NB4 (cell line): ENCODE measurements around the gene MSANTD1.

Experiments
- DNase-seq: peaks from one replicate; pipeline ENCODE4 v3.0.0; 2010; ENCODE audit warnings: low read depth
- H3K4me3 ChIP-seq: one replicate; pipeline ENCODE4 v1.5.1; 2011; ENCODE audit warnings: mild to moderate bottlenecking, low read depth, low read length, moderate library complexity
- CTCF ChIP-seq: IDR thresholded peaks from one replicate; pipeline ENCODE4 v1.5.1; 2012; ENCODE audit warnings: low read depth, low read length
- MYC ChIP-seq: IDR thresholded peaks from 2 replicates; pipeline ENCODE4 v1.6.1; 2011; ENCODE audit warnings: low read depth, low read length
- POLR2A ChIP-seq: IDR thresholded peaks from 2 replicates; pipeline ENCODE4 v1.6.1; 2011; ENCODE audit warnings: mild to moderate bottlenecking; ENCODE audit not compliant: insufficient read length; ENCODE audit errors: extremely low read depth
- TF ChIP-seq, protein P1 (sequence below): IDR thresholded peaks from 2 replicates; pipeline ENCODE4 v1.6.1; 2011; ENCODE audit warnings: low read depth, low read length

The MSANTD1 gene

GRCh38 chr4:3203971-3204431, 45.0 kb upstream of the MSANTD1 start:
- DNase-seq, result no peak
- H3K4me3 ChIP-seq, result no peak overlapping the region

DNA sequence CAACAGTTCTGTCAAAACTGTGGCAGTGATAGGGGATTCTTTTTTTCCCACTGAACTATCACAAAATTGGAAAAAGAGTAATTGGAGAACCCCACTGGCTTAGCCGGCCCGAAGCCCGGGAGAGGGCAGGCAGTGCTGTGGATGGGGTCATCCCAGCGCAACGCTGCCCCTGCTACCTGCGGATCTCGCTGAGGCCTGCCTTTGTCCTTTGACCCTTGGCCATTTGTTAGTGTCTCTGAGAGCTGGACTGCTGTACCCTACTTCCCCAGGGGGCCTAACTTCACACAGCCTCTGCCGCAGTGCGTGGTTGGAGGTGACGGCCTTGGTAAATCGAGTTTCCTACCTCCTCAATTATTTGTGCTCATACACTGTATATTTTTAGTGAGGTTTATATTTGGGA, 43.0 kb upstream of the MSANTD1 start:
- no peak for DNase-seq
- H3K4me3 ChIP-seq, result no peak overlapping the region
- TF ChIP-seq, protein P1, sequence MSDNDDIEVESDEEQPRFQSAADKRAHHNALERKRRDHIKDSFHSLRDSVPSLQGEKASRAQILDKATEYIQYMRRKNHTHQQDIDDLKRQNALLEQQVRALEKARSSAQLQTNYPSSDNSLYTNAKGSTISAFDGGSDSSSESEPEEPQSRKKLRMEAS, result no peak
- TF ChIP-seq CTCF (no peak), MYC (no peak), POLR2A (no peak)

More at GRCh38 chr4:3203971-3204431, 45.0 kb upstream of the MSANTD1 start:
- no peak for TF ChIP-seq POLR2A
- TF ChIP-seq CTCF, result no peak
- TF ChIP-seq, protein P1, result no peak

- TF ChIP-seq POLR2A (no peak), CTCF (no peak)
- TF ChIP-seq, protein P1, result no peak
- no peak for DNase-seq
- no peak overlapping the region for H3K4me3 ChIP-seq
These were observed 42.4 kb upstream of the MSANTD1 start for GRCh38 chr4:3206439-3207100.

GRCh38 chr4:3207531-3208037, 41.4 kb upstream of the MSANTD1 start:
- TF ChIP-seq CTCF (no peak), POLR2A (no peak), MYC (no peak; the same call in 1 of the 2 replicates)
- TF ChIP-seq, protein P1, result no peak
- peak; percentile 30 for DNase-seq
- no peak overlapping the region for H3K4me3 ChIP-seq

DNA sequence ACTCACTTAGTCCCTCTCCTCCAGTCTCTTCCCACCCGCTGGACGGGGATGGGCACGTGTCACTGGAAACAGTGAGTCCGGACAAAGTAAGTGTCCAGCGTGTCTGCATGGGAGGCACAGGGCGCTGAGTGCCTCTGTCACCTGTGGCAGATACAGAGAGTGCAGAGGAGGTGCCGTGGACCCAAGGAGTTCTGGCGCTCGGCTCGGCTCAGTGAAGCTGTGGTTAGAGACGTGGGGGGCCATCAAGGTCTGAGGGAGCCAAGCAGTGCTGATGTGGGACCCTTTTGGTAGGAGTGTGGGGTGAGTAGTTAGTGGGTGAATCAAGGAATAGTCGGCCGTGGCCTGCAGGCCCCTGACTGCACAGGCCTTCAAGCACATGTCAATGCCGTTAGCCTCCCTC, 40.1 kb upstream of the MSANTD1 start:
- TF ChIP-seq POLR2A, result no peak
- no peak for TF ChIP-seq CTCF
- TF ChIP-seq, protein P1, result no peak
- no peak for TF ChIP-seq MYC
- no peak overlapping the region for H3K4me3 ChIP-seq
- DNase-seq, result no peak
